HepG2 (cell line): ENCODE data around the gene NANOS1.

Experiments
- EP300 ChIP-seq, 3 experiments: sonication (generic) in 1 of 3; formaldehyde crosslinking in 1 of 3; IDR thresholded peaks; 2 replicates each; pipeline versions ENCODE4 v1.5.1 to v1.6.1; 2011 to 2020; ENCODE audit warnings: low read depth in 2 of 3, low read length in 2 of 3, borderline replicate concordance in 1 of 3, improper control_type of control experiment in 1 of 3, mild to moderate bottlenecking in 1 of 3, missing genetic modification reagents in 1 of 3, moderate library complexity in 1 of 3
- ETS1 ChIP-seq: sonication (generic); formaldehyde crosslinking; IDR thresholded peaks from 2 replicates; pipeline ENCODE4 v1.4.0; 2020; ENCODE audit warnings: missing genetic modification reagents
- FOSL2 ChIP-seq: sonication (generic); formaldehyde crosslinking; IDR thresholded peaks from 2 replicates; pipeline ENCODE4 v1.4.0; 2020; ENCODE audit warnings: missing genetic modification reagents
- POLR2AphosphoS5 ChIP-seq: IDR thresholded peaks from 2 replicates; pipeline ENCODE4 v1.6.1; 2012; ENCODE audit warnings: low read depth, low read length
- RAD51 ChIP-seq: fragments of 450-650 bp; IDR thresholded peaks from 2 replicates; pipeline ENCODE4 v1.6.1; 2016; ENCODE audit warnings: borderline replicate concordance
- SMARCC2 ChIP-seq: fragments of 450-650 bp; IDR thresholded peaks from 2 replicates; pipeline ENCODE4 v1.6.1; 2017; ENCODE audit warnings: antibody characterized with exemption, mild to moderate bottlenecking
- SP4 ChIP-seq: sonication (generic); formaldehyde crosslinking; IDR thresholded peaks from 2 replicates; pipeline ENCODE4 v1.8.1; 2023; ENCODE audit warnings: mild to moderate bottlenecking, missing genetic modification reagents
- STAT5B ChIP-seq: sonication (generic); formaldehyde crosslinking; IDR thresholded peaks from 2 replicates; pipeline ENCODE4 v1.4.0; 2020; ENCODE audit warnings: missing genetic modification reagents
- U2AF2 ChIP-seq: fragments of 200-400 bp; formaldehyde crosslinking; IDR thresholded peaks from 2 replicates; pipeline ENCODE4 v1.6.1; 2017; ENCODE audit warnings: low read depth, mild to moderate bottlenecking, low read length
- YY1 ChIP-seq: IDR thresholded peaks from 2 replicates; pipeline ENCODE4 v1.6.1; 2011; ENCODE audit warnings: low read length, low read depth, moderate library complexity, mild to moderate bottlenecking; ENCODE audit not compliant: insufficient read depth, insufficient replicate concordance
- ZC3H4 ChIP-seq: sonication (generic); formaldehyde crosslinking; IDR thresholded peaks from 2 replicates; pipeline ENCODE4 v1.4.0; 2020; ENCODE audit warnings: missing genetic modification reagents, borderline replicate concordance
- TF ChIP-seq, protein P1 (sequence below): sonication (generic); formaldehyde crosslinking; IDR thresholded peaks from 2 replicates; pipeline ENCODE4 v1.8.1; 2022; ENCODE audit warnings: mild to moderate bottlenecking, missing genetic modification reagents
- TF ChIP-seq, protein P2 (sequence below): sonication (generic); formaldehyde crosslinking; IDR thresholded peaks from 2 replicates; pipeline ENCODE4 v1.4.0; 2020; ENCODE audit warnings: missing genetic modification reagents

GRCh38 chr10:119051775-119052174 is 22.3 kb downstream of the NANOS1 start:
- TF ChIP-seq, protein P1, sequence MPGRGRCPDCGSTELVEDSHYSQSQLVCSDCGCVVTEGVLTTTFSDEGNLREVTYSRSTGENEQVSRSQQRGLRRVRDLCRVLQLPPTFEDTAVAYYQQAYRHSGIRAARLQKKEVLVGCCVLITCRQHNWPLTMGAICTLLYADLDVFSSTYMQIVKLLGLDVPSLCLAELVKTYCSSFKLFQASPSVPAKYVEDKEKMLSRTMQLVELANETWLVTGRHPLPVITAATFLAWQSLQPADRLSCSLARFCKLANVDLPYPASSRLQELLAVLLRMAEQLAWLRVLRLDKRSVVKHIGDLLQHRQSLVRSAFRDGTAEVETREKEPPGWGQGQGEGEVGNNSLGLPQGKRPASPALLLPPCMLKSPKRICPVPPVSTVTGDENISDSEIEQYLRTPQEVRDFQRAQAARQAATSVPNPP (CRISPR knock-in tag), result no peak
- no peak for TF ChIP-seq ETS1 (CRISPR knock-in tag)
- no peak for TF ChIP-seq POLR2AphosphoS5
- TF ChIP-seq YY1, result no peak
- no peak for TF ChIP-seq STAT5B
- TF ChIP-seq SP4 (CRISPR knock-in tag), result no peak
- TF ChIP-seq, protein P2, sequence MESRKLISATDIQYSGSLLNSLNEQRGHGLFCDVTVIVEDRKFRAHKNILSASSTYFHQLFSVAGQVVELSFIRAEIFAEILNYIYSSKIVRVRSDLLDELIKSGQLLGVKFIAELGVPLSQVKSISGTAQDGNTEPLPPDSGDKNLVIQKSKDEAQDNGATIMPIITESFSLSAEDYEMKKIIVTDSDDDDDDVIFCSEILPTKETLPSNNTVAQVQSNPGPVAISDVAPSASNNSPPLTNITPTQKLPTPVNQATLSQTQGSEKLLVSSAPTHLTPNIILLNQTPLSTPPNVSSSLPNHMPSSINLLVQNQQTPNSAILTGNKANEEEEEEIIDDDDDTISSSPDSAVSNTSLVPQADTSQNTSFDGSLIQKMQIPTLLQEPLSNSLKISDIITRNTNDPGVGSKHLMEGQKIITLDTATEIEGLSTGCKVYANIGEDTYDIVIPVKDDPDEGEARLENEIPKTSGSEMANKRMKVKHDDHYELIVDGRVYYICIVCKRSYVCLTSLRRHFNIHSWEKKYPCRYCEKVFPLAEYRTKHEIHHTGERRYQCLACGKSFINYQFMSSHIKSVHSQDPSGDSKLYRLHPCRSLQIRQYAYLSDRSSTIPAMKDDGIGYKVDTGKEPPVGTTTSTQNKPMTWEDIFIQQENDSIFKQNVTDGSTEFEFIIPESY (CRISPR knock-in tag), result no peak
- no peak for TF ChIP-seq U2AF2
- TF ChIP-seq ZC3H4 (CRISPR knock-in tag), result no peak
- no peak for TF ChIP-seq SMARCC2
- TF ChIP-seq EP300 (IDR thresholded peaks at IDR 0.05; ENCODE audit: low read depth in 2 of 2, low read length in 2 of 2), result no peak
- TF ChIP-seq EP300 (CRISPR knock-in tag; IDR thresholded peaks at IDR 0.05; ENCODE audit: borderline replicate concordance), result no peak
- TF ChIP-seq FOSL2 (CRISPR knock-in tag), result no peak
- TF ChIP-seq RAD51, result no peak
